Measurements from ENCODE around the gene RUFY4. TPM values are rescaled to one million over a fixed set of nuclear protein-coding genes. Genes with fewer than 3 reads are reported as not detected.

RUFY4 gene
- total and polyA plus RNA-seq, 9 of the 15 experiments (the other 6 are each of a cell fraction or from before 2014, with no cell fraction given) = not detected

DNA sequence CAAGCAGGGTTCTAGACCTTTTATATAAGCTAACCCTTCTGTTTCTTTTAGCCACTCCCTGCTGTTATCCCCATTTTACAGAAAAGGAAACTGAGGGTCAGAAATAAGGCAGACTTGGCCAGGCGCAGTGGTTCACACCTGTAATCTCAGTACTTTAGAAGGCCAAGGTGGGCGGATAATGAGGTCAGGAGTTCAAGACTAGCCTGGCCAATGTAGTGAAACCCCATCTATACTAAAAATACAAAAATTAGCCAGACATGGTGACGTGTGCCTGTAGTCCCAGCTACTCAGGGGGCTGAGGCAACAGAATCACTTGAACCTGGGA, 14.3 kb downstream of the RUFY4 start (continued):
- TF ChIP-seq, protein P1, sequence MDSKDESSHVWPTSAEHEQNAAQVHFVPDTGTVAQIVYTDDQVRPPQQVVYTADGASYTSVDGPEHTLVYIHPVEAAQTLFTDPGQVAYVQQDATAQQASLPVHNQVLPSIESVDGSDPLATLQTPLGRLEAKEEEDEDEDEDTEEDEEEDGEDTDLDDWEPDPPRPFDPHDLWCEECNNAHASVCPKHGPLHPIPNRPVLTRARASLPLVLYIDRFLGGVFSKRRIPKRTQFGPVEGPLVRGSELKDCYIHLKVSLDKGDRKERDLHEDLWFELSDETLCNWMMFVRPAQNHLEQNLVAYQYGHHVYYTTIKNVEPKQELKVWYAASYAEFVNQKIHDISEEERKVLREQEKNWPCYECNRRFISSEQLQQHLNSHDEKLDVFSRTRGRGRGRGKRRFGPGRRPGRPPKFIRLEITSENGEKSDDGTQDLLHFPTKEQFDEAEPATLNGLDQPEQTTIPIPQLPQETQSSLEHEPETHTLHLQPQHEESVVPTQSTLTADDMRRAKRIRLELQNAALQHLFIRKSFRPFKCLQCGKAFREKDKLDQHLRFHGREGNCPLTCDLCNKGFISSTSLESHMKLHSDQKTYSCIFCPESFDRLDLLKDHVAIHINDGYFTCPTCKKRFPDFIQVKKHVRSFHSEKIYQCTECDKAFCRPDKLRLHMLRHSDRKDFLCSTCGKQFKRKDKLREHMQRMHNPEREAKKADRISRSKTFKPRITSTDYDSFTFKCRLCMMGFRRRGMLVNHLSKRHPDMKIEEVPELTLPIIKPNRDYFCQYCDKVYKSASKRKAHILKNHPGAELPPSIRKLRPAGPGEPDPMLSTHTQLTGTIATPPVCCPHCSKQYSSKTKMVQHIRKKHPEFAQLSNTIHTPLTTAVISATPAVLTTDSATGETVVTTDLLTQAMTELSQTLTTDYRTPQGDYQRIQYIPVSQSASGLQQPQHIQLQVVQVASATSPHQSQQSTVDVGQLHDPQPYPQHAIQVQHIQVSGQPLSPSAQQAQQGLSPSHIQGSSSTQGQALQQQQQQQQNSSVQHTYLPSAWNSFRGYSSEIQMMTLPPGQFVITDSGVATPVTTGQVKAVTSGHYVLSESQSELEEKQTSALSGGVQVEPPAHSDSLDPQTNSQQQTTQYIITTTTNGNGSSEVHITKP (IDR thresholded peaks at IDR 0.05; ENCODE audit: partially characterized antibody) = no peak
- no peak for TF ChIP-seq ZNF584 (CRISPR knock-in tag; IDR thresholded peaks at IDR 0.05; ENCODE audit: low read depth)
- TF ChIP-seq FOSL1 (tag; conservative IDR thresholded peaks at IDR 0.05) = no peak
- no peak for TF ChIP-seq NFYB (IDR thresholded peaks at IDR 0.05; ENCODE audit: extremely low read depth, insufficient read length)

DNA sequence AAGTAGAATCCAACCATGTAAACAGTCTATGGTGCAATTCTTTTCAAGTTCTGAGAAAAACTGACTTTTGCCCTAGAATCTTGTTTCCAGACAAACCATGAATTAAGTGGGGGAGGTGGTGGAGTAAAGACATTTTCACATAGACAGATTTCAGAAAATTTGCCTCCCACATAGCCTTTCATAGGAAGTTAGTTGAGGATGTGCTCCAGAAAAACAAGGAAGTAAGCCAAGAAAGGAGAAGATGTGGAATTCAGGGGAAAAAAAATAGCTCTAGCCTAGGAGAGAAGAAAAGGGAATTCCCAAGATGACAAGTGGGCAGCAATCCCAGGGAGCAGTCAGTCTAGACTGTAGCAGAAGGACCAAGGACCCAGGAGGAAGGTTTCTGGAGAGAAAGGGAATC, 17.4 kb downstream of the RUFY4 start:
- Histone ChIP-seq H3K9me1 (ENCODE audit: control insufficient read depth, insufficient read depth, low read length) (no peaks in the 10 kb centered on the region), H4K20me1 (replicated peaks; ENCODE audit: control insufficient read depth, insufficient read depth, low read length) (no peaks in the 10 kb centered on the region), H3K27me3 (ENCODE audit: control insufficient read depth in 2 of 2, insufficient read depth in 2 of 2, low read length in 2 of 2) (no peaks in the 10 kb centered on the region), H3K36me3 (ENCODE audit: control insufficient read depth, insufficient read depth, low read length) (no peaks in the 10 kb centered on the region), H3K79me2 (ENCODE audit: control insufficient read depth, insufficient read depth, low read length) (no peaks in the 10 kb centered on the region), H3K4me1 (replicated peaks in 1 of 2; ENCODE audit: control insufficient read depth in 2 of 2, insufficient read depth in 2 of 2, low read length in 2 of 2) (no peaks in the 10 kb centered on the region), H3K27ac (ENCODE audit: extremely low read depth, low read depth, low read length) (no peak overlapping the region), H3K4me2 (ENCODE audit: insufficient read depth, low read length) (no peak overlapping the region), H3K4me3 (no peak overlapping the region), H3K9me3 (replicated peaks; ENCODE audit: control insufficient read depth, insufficient read depth, low read depth, low read length) (no peaks in the 10 kb centered on the region), H3K9ac (ENCODE audit: insufficient read depth in 1 of 2, low read depth in 2 of 2, low read length in 2 of 2) (no peak overlapping the region), H2AFZ (ENCODE audit: low read depth, low read length) (no peak overlapping the region)
- intact Hi-C loops (cut with micrococcal nuclease) (no loop called here), in situ Hi-C loops (cut with MboI) (no loop called here)
- POLR2A ChIA-PET = no interaction called here
- BruUV-seq (replicated peaks) = no TSS peak
- no peak for TF ChIP-seq ZBTB8A (IDR thresholded peaks at IDR 0.05; ENCODE audit: partially characterized antibody)
- TF ChIP-seq MXI1 (IDR thresholded peaks at IDR 0.05; ENCODE audit: low read depth, low read length) = no peak
- no peak for TF ChIP-seq NCOR1 (IDR thresholded peaks at IDR 0.05)
- TF ChIP-seq, protein P2, sequence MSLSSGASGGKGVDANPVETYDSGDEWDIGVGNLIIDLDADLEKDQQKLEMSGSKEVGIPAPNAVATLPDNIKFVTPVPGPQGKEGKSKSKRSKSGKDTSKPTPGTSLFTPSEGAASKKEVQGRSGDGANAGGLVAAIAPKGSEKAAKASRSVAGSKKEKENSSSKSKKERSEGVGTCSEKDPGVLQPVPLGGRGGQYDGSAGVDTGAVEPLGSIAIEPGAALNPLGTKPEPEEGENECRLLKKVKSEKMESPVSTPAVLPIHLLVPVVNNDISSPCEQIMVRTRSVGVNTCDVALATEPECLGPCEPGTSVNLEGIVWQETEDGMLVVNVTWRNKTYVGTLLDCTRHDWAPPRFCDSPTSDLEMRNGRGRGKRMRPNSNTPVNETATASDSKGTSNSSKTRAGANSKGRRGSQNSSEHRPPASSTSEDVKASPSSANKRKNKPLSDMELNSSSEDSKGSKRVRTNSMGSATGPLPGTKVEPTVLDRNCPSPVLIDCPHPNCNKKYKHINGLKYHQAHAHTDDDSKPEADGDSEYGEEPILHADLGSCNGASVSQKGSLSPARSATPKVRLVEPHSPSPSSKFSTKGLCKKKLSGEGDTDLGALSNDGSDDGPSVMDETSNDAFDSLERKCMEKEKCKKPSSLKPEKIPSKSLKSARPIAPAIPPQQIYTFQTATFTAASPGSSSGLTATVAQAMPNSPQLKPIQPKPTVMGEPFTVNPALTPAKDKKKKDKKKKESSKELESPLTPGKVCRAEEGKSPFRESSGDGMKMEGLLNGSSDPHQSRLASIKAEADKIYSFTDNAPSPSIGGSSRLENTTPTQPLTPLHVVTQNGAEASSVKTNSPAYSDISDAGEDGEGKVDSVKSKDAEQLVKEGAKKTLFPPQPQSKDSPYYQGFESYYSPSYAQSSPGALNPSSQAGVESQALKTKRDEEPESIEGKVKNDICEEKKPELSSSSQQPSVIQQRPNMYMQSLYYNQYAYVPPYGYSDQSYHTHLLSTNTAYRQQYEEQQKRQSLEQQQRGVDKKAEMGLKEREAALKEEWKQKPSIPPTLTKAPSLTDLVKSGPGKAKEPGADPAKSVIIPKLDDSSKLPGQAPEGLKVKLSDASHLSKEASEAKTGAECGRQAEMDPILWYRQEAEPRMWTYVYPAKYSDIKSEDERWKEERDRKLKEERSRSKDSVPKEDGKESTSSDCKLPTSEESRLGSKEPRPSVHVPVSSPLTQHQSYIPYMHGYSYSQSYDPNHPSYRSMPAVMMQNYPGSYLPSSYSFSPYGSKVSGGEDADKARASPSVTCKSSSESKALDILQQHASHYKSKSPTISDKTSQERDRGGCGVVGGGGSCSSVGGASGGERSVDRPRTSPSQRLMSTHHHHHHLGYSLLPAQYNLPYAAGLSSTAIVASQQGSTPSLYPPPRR (CRISPR knock-in tag; IDR thresholded peaks at IDR 0.05; ENCODE audit: borderline replicate concordance) = no peak
- TF ChIP-seq RBM25 (IDR thresholded peaks at IDR 0.05; ENCODE audit: low read depth, low read length, severe bottlenecking) = peak; percentile 40
- no peak for TF ChIP-seq ZNF766 (CRISPR knock-in tag; conservative IDR thresholded peaks at IDR 0.05)
- FAIRE-seq (no peak), DNase-seq (ENCODE audit: extremely low read depth in 1 of 4, low spot score in 3 of 4) (no peak), ATAC-seq (no peak)
- CTCF ChIA-PET (ENCODE audit: low intra/inter-chr PET ratio) = no interaction called here

All from K562 (cell line).